ENCODE results near the gene FAM228A. TPM values are rescaled to one million over a fixed set of nuclear protein-coding genes. Genes with fewer than 3 reads are reported as not detected.
A peak's percentile ranks its signal among the peaks of the same experiment; 100 is the strongest.
"Not testable (repeated sequence)": the region's sequence is repeated elsewhere in the genome, so short reads cannot be mapped to it uniquely, and the experiment has no call there.

The FAM228A gene
- 2.1 TPM in 1 of 2 replicates, not detected in the other for total RNA-seq (2014; rRNA removed; shearing (Covaris generic))
- not detected in 2 replicates for polyA plus RNA-seq (2016; fragmentation: Nextera tagmentation; extraction: Ambion mirVana)

DNA sequence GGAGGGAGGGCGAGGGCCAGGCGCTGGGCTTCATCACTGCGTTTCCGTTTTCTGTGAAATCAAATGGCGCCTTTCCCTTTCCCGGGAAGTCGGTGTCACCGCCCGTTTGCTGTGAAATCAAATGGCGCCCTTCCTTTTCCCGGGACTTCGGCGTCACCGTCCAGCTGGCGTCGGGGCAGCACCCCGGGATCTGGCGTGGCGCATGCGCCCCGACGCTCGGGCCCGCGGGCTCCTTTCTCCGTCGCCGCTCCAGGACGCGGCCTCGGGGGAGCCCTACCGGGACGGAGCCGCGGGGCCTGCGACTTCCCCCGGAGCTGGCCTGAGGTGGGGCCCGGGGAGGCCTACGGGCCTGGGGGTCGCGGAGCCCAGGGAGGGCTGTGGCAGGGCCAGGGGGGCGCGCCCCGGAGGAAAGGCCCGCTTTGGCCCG, at the start of gene FAM228A:
Gene FAM228A, plus strand, starts transcription at position 203 of the 427 bp plus-strand sequence. CDS start 428 bp downstream, outside the sequence.
- H3K4me3 ChIP-seq = peak within 1 kb of the TSS; percentile 73
- WGBS, 2 experiments (ENCODE audit: low coverage in 1 of 2, low lambda C conversion rate in 2 of 2, missing lambda C conversion rate in 2 of 2) = 35 to 42% methylated on average over 25 to 45 of the region's 46 CpGs

DNA sequence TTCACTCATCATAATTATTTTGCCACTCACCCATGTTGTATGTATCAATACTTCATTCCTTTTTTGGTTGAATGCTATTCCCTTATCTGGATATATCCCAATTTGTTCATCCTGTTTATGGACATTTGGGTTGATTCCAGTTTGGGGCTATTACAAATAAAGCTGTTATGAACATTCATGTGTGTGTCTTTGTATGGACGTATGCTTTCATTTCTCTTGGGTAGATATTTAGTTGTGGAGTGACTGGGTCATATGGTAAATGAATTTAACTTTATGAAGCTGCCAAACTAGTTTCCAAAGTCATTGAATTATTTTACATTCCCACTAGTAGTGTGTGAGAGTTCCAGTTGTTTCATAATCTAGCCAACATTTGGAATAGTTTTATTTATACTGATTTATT, 48.9 kb upstream of the FAM228A start:
- 0 out of 2 replicates have a peak, but pooled peaks cover 6% of the 10 kb centered on the region for H3K79me2 ChIP-seq (ENCODE audit: insufficient read depth)
- no peak overlapping the region for H3K4me2 ChIP-seq (ENCODE audit: unreplicated experiment)
- no peaks in the 10 kb centered on the region for H3K9me3 ChIP-seq (ENCODE audit: low read depth)
- no peaks in the 10 kb centered on the region for H3K9me2 ChIP-seq (ENCODE audit: insufficient read depth)
- H3K4me1 ChIP-seq (ENCODE audit: insufficient read depth) = peaks cover 13% of the 10 kb centered on the region
- no peak overlapping the region for H2AFZ ChIP-seq
- H3K27ac ChIP-seq = no peak overlapping the region
- WGBS, 2 experiments (ENCODE audit: low coverage in 1 of 2, low lambda C conversion rate in 2 of 2, missing lambda C conversion rate in 2 of 2) = 91 to 100% methylated on average over 1 of the region's 1 CpG
- TF ChIP-seq EZH2phosphoT487 (IDR thresholded peaks at IDR 0.05; ENCODE audit: insufficient read depth, low read depth) (no peak), EZH2 (IDR thresholded peaks at IDR 0.05; ENCODE audit: insufficient read depth, poor library complexity, severe bottlenecking) (no peak)
- in situ Hi-C loops (cut with MboI) = no loop called here
- H3F3A ChIP-seq (ENCODE audit: insufficient read depth) = peaks cover 10% of the 10 kb centered on the region; the same call in 1 of the 2 replicates
- no peak overlapping the region for H3K4me3 ChIP-seq
- no peaks in the 10 kb centered on the region for H3K36me3 ChIP-seq (ENCODE audit: low read depth)
- H4K20me1 ChIP-seq (ENCODE audit: insufficient read depth) = no peaks in the 10 kb centered on the region
- H3K9ac ChIP-seq = no peak overlapping the region
- no peaks in the 10 kb centered on the region for H3K27me3 ChIP-seq (replicated peaks; ENCODE audit: insufficient read depth)
- no peak for DNase-seq

More for the DNA sequence above, at the start of gene FAM228A:
- Histone ChIP-seq H4K20me1 (ENCODE audit: insufficient read depth) (no peaks in the 10 kb centered on the region), H3K9me2 (ENCODE audit: insufficient read depth) (no peaks in the 10 kb centered on the region), H3K27me3 (replicated peaks; ENCODE audit: insufficient read depth) (no peaks in the 10 kb centered on the region), H3K4me2 (ENCODE audit: unreplicated experiment) (peak within 1 kb of the TSS; percentile 88), H2AFZ (peak within 1 kb of the TSS; percentile 88), H3K79me2 (ENCODE audit: insufficient read depth) (no peaks in the 10 kb centered on the region), H3F3A (ENCODE audit: insufficient read depth) (peaks cover 6% of the 10 kb centered on the region; the same call in 1 of the 2 replicates), H3K9ac (peak within 1 kb of the TSS; percentile 63), H3K4me1 (ENCODE audit: insufficient read depth) (no peaks in the 10 kb centered on the region), H3K36me3 (ENCODE audit: low read depth) (no peaks in the 10 kb centered on the region), H3K9me3 (ENCODE audit: low read depth) (no peaks in the 10 kb centered on the region), H3K27ac (no peak within 1 kb of the TSS)
- DNase-seq = no peak
- TF ChIP-seq EZH2 (IDR thresholded peaks at IDR 0.05; ENCODE audit: insufficient read depth, poor library complexity, severe bottlenecking) = no peak
- no peak for TF ChIP-seq EZH2phosphoT487 (IDR thresholded peaks at IDR 0.05; ENCODE audit: insufficient read depth, low read depth)
- in situ Hi-C loops (cut with MboI) = no loop called here

DNA sequence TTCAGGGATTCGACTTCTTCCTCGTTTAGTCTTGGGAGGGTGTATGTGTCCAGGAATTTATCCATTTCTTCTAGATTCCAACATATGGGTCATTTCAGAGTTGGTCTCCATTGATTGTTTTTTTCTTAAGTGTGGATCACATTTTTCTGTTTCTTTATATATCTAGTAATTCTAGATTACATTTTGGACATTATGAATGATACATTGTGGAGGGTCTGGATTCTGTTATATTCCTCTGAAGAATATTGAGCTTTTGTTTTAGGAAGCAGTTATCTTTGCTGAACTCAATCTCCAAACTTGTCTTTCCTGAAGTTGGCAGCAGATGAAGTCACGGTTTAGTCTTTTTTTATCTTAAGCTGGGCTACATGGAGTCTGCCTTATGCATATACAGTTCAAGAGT, 42.3 kb upstream of the FAM228A start:
- Histone ChIP-seq H3K36me3 (ENCODE audit: low read depth) (no peaks in the 10 kb centered on the region), H3F3A (ENCODE audit: insufficient read depth) (no peaks in the 10 kb centered on the region), H3K4me1 (ENCODE audit: insufficient read depth) (no peaks in the 10 kb centered on the region), H3K27ac (no peak overlapping the region), H3K9me2 (ENCODE audit: insufficient read depth) (no peaks in the 10 kb centered on the region), H3K9me3 (ENCODE audit: low read depth) (no peaks in the 10 kb centered on the region), H3K4me3 (no peak overlapping the region), H4K20me1 (ENCODE audit: insufficient read depth) (no peaks in the 10 kb centered on the region), H3K9ac (no peak overlapping the region), H3K27me3 (replicated peaks; ENCODE audit: insufficient read depth) (no peaks in the 10 kb centered on the region), H3K79me2 (ENCODE audit: insufficient read depth) (no peaks in the 10 kb centered on the region), H2AFZ (no peak overlapping the region), H3K4me2 (ENCODE audit: unreplicated experiment) (no peak overlapping the region)
- DNase-seq = no peak
- in situ Hi-C loops (cut with MboI) = no loop called here
- 50 to 58% methylated on average over 3 of the region's 3 CpGs for WGBS, 2 experiments (ENCODE audit: low coverage in 1 of 2, low lambda C conversion rate in 2 of 2, missing lambda C conversion rate in 2 of 2)
- TF ChIP-seq EZH2phosphoT487 (IDR thresholded peaks at IDR 0.05; ENCODE audit: insufficient read depth, low read depth) = no peak
- no peak for TF ChIP-seq EZH2 (IDR thresholded peaks at IDR 0.05; ENCODE audit: insufficient read depth, poor library complexity, severe bottlenecking)

DNA sequence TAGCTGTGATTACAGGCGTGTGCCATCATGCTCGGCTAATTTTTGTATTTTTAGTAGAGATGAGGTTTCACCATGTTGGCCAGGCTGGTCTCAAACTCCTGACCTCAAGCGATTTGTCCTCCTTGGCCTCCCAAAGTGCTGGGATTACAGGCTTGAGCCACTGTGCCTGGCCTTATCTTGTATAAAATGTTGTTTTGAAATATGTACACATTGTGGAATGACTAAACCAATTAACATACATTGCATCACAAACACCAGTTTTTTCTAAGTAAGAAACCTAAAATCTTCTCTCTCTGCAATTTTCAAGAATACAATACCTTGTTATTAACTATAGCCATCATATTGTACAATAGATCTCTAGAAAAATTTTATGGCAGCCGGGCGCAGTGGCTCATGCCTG, 34.5 kb upstream of the FAM228A start:
- H3K4me1 ChIP-seq (ENCODE audit: insufficient read depth); H2AFZ ChIP-seq; H3K9ac ChIP-seq; H3K4me2 ChIP-seq (ENCODE audit: unreplicated experiment); H3K36me3 ChIP-seq (ENCODE audit: low read depth); H3K4me3 ChIP-seq; H4K20me1 ChIP-seq (ENCODE audit: insufficient read depth); H3F3A ChIP-seq (ENCODE audit: insufficient read depth); H3K79me2 ChIP-seq (ENCODE audit: insufficient read depth); H3K27ac ChIP-seq; H3K9me3 ChIP-seq (ENCODE audit: low read depth); H3K27me3 ChIP-seq (replicated peaks; ENCODE audit: insufficient read depth); H3K9me2 ChIP-seq (ENCODE audit: insufficient read depth); in situ Hi-C loops (cut with MboI): not testable (repeated sequence)
- WGBS, 2 experiments (ENCODE audit: low coverage in 1 of 2, low lambda C conversion rate in 2 of 2, missing lambda C conversion rate in 2 of 2) = 90 to 92% methylated on average over 5 of the region's 5 CpGs
- DNase-seq = peak; percentile 12

DNA sequence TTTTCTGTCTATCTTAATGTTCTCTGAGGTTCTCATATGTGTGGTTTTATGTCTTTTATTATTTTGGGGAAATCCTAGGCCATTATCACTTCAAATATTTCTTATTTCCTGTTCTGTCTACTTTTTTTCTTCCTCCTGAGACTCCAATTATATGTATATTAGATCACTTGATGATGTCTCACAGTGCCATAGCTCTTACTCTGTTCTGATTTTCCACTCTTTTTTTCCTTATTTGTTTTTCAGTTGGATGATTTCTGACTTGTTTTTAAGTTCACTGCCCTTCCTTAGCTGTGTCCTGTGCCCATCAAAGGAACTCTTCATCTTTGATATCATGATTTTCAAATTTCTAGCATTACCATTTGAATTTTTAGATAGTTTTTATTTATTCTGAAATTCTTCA, 27.5 kb upstream of the FAM228A start:
- Histone ChIP-seq H3K36me3 (ENCODE audit: low read depth) (peaks cover 9% of the 10 kb centered on the region; the same call in 1 of the 2 replicates), H2AFZ (no peak overlapping the region), H3K4me1 (ENCODE audit: insufficient read depth) (no peaks in the 10 kb centered on the region), H3F3A (ENCODE audit: insufficient read depth) (no peaks in the 10 kb centered on the region), H3K9me2 (ENCODE audit: insufficient read depth) (no peaks in the 10 kb centered on the region), H3K79me2 (ENCODE audit: insufficient read depth) (no peaks in the 10 kb centered on the region), H3K9me3 (ENCODE audit: low read depth) (peaks cover 3% of the 10 kb centered on the region), H3K4me3 (no peak overlapping the region), H3K4me2 (ENCODE audit: unreplicated experiment) (no peak overlapping the region), H4K20me1 (ENCODE audit: insufficient read depth) (no peaks in the 10 kb centered on the region), H3K27me3 (replicated peaks; ENCODE audit: insufficient read depth) (no peaks in the 10 kb centered on the region), H3K9ac (no peak overlapping the region), H3K27ac (no peak overlapping the region)
- in situ Hi-C loops (cut with MboI) = no loop called here
- DNase-seq = peak; percentile 17
- TF ChIP-seq EZH2 (IDR thresholded peaks at IDR 0.05; ENCODE audit: insufficient read depth, poor library complexity, severe bottlenecking) (no peak), EZH2phosphoT487 (IDR thresholded peaks at IDR 0.05; ENCODE audit: insufficient read depth, low read depth) (no peak)
